Right lobe of liver (tissue), 6 donors: ENCODE measurements around the gene KRTAP3-2. TPM values are rescaled to one million over a fixed set of nuclear protein-coding genes. Genes with fewer than 3 reads are reported as not detected.

Experiments used
- ATAC-seq, 4 donors: fragments of 200-7000 bp; cut with Tn5 transposase; one replicate each; pipeline ENCODE4 v1.9.1; 2020; ENCODE audit warnings: mild to moderate bottlenecking in 4 of 4, moderate library complexity in 4 of 4
- DNase-seq, 3 donors: peaks; one replicate each; pipeline ENCODE4 v3.0.0-alpha.2; 2020
- H3K27ac ChIP-seq, 3 donors: fragments of 200-600 bp; one replicate each; pipeline ENCODE4 v1.8.0; 2022
- H3K27me3 ChIP-seq, 2 donors: fragments of 200-600 bp; one replicate each; pipeline ENCODE4 v1.8.0; 2022
- H3K36me3 ChIP-seq, 4 donors: fragments of 200-600 bp; sonication (generic) in 1 of 4; one replicate each; pipeline versions ENCODE4 v1.5.1 to v1.8.0; 2017 to 2022; ENCODE audit warnings: control low read depth in 1 of 4
- H3K4me1 ChIP-seq, 4 donors: fragments of 200-600 bp; sonication (generic) in 1 of 4; one replicate each; pipeline versions ENCODE4 v1.5.1 to v1.8.0; 2017 to 2022; ENCODE audit warnings: control low read depth in 1 of 4
- H3K4me3 ChIP-seq, 3 donors: fragments of 200-600 bp; one replicate each; pipeline ENCODE4 v1.8.0; 2022
- H3K9me3 ChIP-seq, 4 donors: fragments of 200-600 bp; sonication (generic) in 1 of 4; one replicate each; pipeline versions ENCODE4 v1.5.1 to v1.8.0; 2017 to 2022; ENCODE audit warnings: control low read depth in 1 of 4
- CTCF ChIP-seq, 4 donors: fragments of 200-600 bp in 3 of 4; fragments of 450-650 bp in 1 of 4; IDR thresholded peaks; one replicate each; pipeline versions ENCODE4 v1.5.1 to v1.8.0; 2016 to 2022; ENCODE audit warnings: antibody characterized with exemption in 4 of 4, mild to moderate bottlenecking in 2 of 4
- POLR2A ChIP-seq: fragments of 450-650 bp; IDR thresholded peaks from one replicate; pipeline ENCODE4 v1.6.1; 2017; ENCODE audit warnings: antibody characterized with exemption, mild to moderate bottlenecking
- WGBS: methylation state at CpG from one replicate; pipeline ENCODE4 v1.1.6; 2018; ENCODE audit warnings: low coverage, low lambda C conversion rate; ENCODE audit not compliant: insufficient coverage; ENCODE audit errors: missing lambda C conversion rate; 5-methylcytosine and 5-hydroxymethylcytosine counted together
- intact Hi-C, 2 donors: fragments of 100-400 bp; cut with DNase I; formaldehyde crosslinking; loops; one replicate each; pipeline versions ENCODE4 v1.11.2 to v1.14.1; 2022
- total RNA-seq, 6 experiments: library from RNA; depleted of rRNA in 2 of 6; stranded (reverse); fragments of >200 nt in 2 of 6; fragmentation: NEBNext Ultra II Directional in 3 of 6; extraction: Animal tissue kit (Norgen Biotek cat#: 25700) in 3 of 6; gene quantifications; one replicate each; pipeline versions ENCODE4 v1.1.0 to v1.2.4, GENCODE V29; 2016 to 2023
- donor health status: DM: no; HTN: yes; CAD: no.
- donor health status: DM: no; HTN: no; CAD: no.
- donor health status: DM: no; HTN: no; CAD: no.
- donor health status: DM: no; HTN: yes; CAD: no.
- donor health status: DM: no; HTN: yes; CAD: no.

Gene KRTAP3-2
- total RNA-seq, 6 experiments from 2014 or later, result not detected

GRCh38 chr17:41015454-41015853 is 15.7 kb upstream of the KRTAP3-2 start:
- Histone ChIP-seq H3K4me3 (no peak overlapping the region), H3K27ac (no peak overlapping the region), H3K36me3 (no peaks in the 10 kb centered on the region), H3K9me3 (no peaks in the 10 kb centered on the region), H3K4me1 (no peaks in the 10 kb centered on the region), H3K27me3 (no peaks in the 10 kb centered on the region)
- TF ChIP-seq POLR2A (no peak), CTCF (IDR thresholded peaks at IDR 0.05) (no peak)
- intact Hi-C loops, result no loop called here
- DNase-seq, result no peak
- 52% methylated on average over 7 of the region's 7 CpGs for WGBS
- no peak for ATAC-seq

DNA sequence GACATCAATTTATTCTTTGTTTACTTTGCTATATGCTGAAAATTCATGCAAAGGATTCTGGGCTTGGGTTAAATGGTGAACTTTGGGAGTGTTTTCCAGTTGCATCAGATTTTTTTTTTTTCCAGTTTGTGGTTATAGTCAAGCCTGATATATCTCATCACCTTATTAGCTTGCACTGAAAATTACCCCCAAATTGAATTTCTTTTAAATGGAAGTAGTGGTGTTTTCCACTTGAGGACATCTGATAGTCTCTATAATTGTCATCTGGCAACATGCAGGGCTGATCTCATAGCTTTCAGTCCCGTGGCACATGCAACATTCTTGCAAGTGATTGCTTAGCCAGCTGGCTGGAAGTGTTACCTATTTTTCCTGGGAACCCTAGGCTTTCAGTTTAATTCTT is 13.9 kb upstream of the KRTAP3-2 start:
- 18% methylated on average over 1 of the region's 1 CpG for WGBS
- H3K9me3 ChIP-seq, result no peaks in the 10 kb centered on the region
- no peak overlapping the region for H3K4me3 ChIP-seq
- no peaks in the 10 kb centered on the region for H3K27me3 ChIP-seq
- ATAC-seq (no peak), DNase-seq (no peak)
- H3K27ac ChIP-seq, result no peak overlapping the region
- no peaks in the 10 kb centered on the region for H3K36me3 ChIP-seq
- H3K4me1 ChIP-seq, result no peaks in the 10 kb centered on the region
- intact Hi-C loops, result no loop called here
- TF ChIP-seq POLR2A, result no peak
- TF ChIP-seq CTCF (IDR thresholded peaks at IDR 0.05), result no peak

DNA sequence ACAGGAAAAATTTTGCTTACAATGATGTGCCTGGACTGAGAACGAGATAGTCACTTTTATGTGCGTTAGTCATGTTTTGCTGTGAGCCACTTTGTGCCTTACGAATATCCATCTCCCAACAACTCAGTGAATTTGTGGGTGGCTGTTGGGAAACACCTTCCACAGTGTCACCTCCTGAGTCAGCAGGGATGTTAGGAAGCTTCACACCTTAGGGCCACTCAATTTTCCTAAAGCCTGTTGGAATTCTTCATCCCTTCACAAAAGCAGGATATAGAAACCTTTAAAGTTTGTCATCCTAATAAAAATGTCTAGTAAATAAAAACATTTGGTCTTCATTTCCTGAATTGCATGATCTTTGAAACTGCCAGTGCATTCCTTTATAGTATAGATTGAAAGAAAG is 13.5 kb upstream of the KRTAP3-2 start:
- intact Hi-C loops, result no loop called here
- Histone ChIP-seq H3K4me1 (no peaks in the 10 kb centered on the region), H3K27ac (no peak overlapping the region), H3K9me3 (no peaks in the 10 kb centered on the region), H3K27me3 (no peaks in the 10 kb centered on the region), H3K4me3 (no peak overlapping the region), H3K36me3 (no peaks in the 10 kb centered on the region)
- 67% methylated on average over 3 of the region's 3 CpGs for WGBS
- TF ChIP-seq CTCF (IDR thresholded peaks at IDR 0.05) (no peak), POLR2A (no peak)
- DNase-seq, result no peak
- no peak for ATAC-seq

GRCh38 chr17:41012326-41013120 is 12.8 kb upstream of the KRTAP3-2 start:
- no peaks in the 10 kb centered on the region for H3K27me3 ChIP-seq

More at GRCh38 chr17:41012326-41013120, 12.8 kb upstream of the KRTAP3-2 start:
- no peaks in the 10 kb centered on the region for H3K4me1 ChIP-seq
- intact Hi-C loops, result no loop called here
- TF ChIP-seq POLR2A (no peak), CTCF (IDR thresholded peaks at IDR 0.05) (no peak)
- 67% methylated on average over 6 of the region's 6 CpGs for WGBS
- H3K27ac ChIP-seq, result no peak overlapping the region
- no peaks in the 10 kb centered on the region for H3K36me3 ChIP-seq
- H3K9me3 ChIP-seq, result no peaks in the 10 kb centered on the region
- ATAC-seq, result no peak
- DNase-seq, result no peak
- H3K4me3 ChIP-seq, result no peak overlapping the region
